Ectodermal cell (in vitro differentiated cells): ENCODE measurements around the gene COTL1.
"Not testable (repeated sequence)": the region's sequence is repeated elsewhere in the genome, so short reads cannot be mapped to it uniquely, and the experiment has no call there.

Source experiments
- H3K27ac ChIP-seq: 2 replicates; pipeline ENCODE4 v1.7.0; 2013; ENCODE audit warnings: mild to moderate bottlenecking, low read depth, low read length; ENCODE audit not compliant: insufficient read depth, poor library complexity, severe bottlenecking
- H3K27me3 ChIP-seq: 2 replicates; pipeline ENCODE4 v1.7.0; 2013; ENCODE audit warnings: mild to moderate bottlenecking, low read length; ENCODE audit not compliant: insufficient read depth, control insufficient read depth, poor library complexity, severe bottlenecking
- H3K36me3 ChIP-seq: one replicate; pipeline ENCODE4 v1.7.0; 2013; ENCODE audit warnings: low read length; ENCODE audit not compliant: control insufficient read depth, insufficient read depth
- H3K4me1 ChIP-seq: one replicate; pipeline ENCODE4 v1.7.0; 2013; ENCODE audit warnings: low read length; ENCODE audit not compliant: control insufficient read depth, insufficient read depth
- H3K4me3 ChIP-seq: 2 replicates; pipeline ENCODE4 v1.7.0; 2013; ENCODE audit warnings: low read depth, low read length, control low read depth; ENCODE audit not compliant: insufficient read depth
- H3K9me3 ChIP-seq: 2 replicates; pipeline ENCODE4 v1.7.0; 2013; ENCODE audit warnings: mild to moderate bottlenecking, low read length, moderate library complexity; ENCODE audit not compliant: control insufficient read depth
- WGBS, 2 experiments: methylation state at CpG; one replicate each; pipeline ENCODE4 v1.1.7; 2013; ENCODE audit warnings: missing lambda C conversion rate in 2 of 2; 5-methylcytosine and 5-hydroxymethylcytosine counted together

Gene COTL1

GRCh38 chr16:84631153-84631466 lies 13.2 kb upstream of the COTL1 start:
- peaks cover 6% of the 10 kb centered on the region for H3K4me1 ChIP-seq
- H3K4me3 ChIP-seq = no peak overlapping the region
- no peak overlapping the region for H3K27ac ChIP-seq
- H3K36me3 ChIP-seq = no peaks in the 10 kb centered on the region
- H3K9me3 ChIP-seq = no peaks in the 10 kb centered on the region
- 89 to 98% methylated on average over 3 to 4 of the region's 4 CpGs for WGBS, 2 experiments
- H3K27me3 ChIP-seq = no peaks in the 10 kb centered on the region

- peaks cover 6% of the 10 kb centered on the region for H3K4me1 ChIP-seq
- H3K27ac ChIP-seq = no peak overlapping the region
- WGBS, 2 experiments = 92 to 94% methylated on average over 14 of the region's 16 CpGs
- no peaks in the 10 kb centered on the region for H3K9me3 ChIP-seq
- no peaks in the 10 kb centered on the region for H3K27me3 ChIP-seq
- H3K4me3 ChIP-seq = no peak overlapping the region
- no peaks in the 10 kb centered on the region for H3K36me3 ChIP-seq
Observed at GRCh38 chr16:84630446-84631152, 12.7 kb upstream of the COTL1 start.

GRCh38 chr16:84630009-84630408 lies 12.1 kb upstream of the COTL1 start:
- Histone ChIP-seq H3K9me3 (no peaks in the 10 kb centered on the region), H3K4me1 (peaks cover 6% of the 10 kb centered on the region), H3K36me3 (no peaks in the 10 kb centered on the region), H3K27me3 (no peaks in the 10 kb centered on the region), H3K27ac (no peak overlapping the region), H3K4me3 (no peak overlapping the region)
- 91 to 94% methylated on average over 4 of the region's 5 CpGs for WGBS, 2 experiments

GRCh38 chr16:84629580-84629979 lies 11.7 kb upstream of the COTL1 start:
- WGBS, 2 experiments = 68 to 76% methylated on average over 10 of the region's 10 CpGs
- Histone ChIP-seq H3K4me1 (peaks cover 6% of the 10 kb centered on the region), H3K27me3 (no peaks in the 10 kb centered on the region)

GRCh38 chr16:84628226-84628731 lies 10.4 kb upstream of the COTL1 start:
- H3K27me3 ChIP-seq = no peaks in the 10 kb centered on the region
- no peaks in the 10 kb centered on the region for H3K36me3 ChIP-seq
- no peak overlapping the region for H3K27ac ChIP-seq
- peaks cover 6% of the 10 kb centered on the region for H3K4me1 ChIP-seq
- no peak overlapping the region for H3K4me3 ChIP-seq
- no peaks in the 10 kb centered on the region for H3K9me3 ChIP-seq
- WGBS, 2 experiments = 72 to 84% methylated on average over 7 of the region's 7 CpGs

More at GRCh38 chr16:84629580-84629979, 11.7 kb upstream of the COTL1 start:
- Histone ChIP-seq H3K4me3 (no peak overlapping the region), H3K9me3 (no peaks in the 10 kb centered on the region), H3K36me3 (no peaks in the 10 kb centered on the region), H3K27ac (no peak overlapping the region)

- 93 to 95% methylated on average over 6 of the region's 6 CpGs for WGBS, 2 experiments
- Histone ChIP-seq H3K4me1 (peaks cover 6% of the 10 kb centered on the region), H3K36me3 (no peaks in the 10 kb centered on the region), H3K27ac (no peak overlapping the region), H3K9me3 (no peaks in the 10 kb centered on the region), H3K4me3 (no peak overlapping the region), H3K27me3 (no peaks in the 10 kb centered on the region)
Observed at GRCh38 chr16:84625556-84625955, 7.7 kb upstream of the COTL1 start.

- H3K27ac ChIP-seq, H3K4me3 ChIP-seq, H3K36me3 ChIP-seq, H3K9me3 ChIP-seq, H3K27me3 ChIP-seq, H3K4me1 ChIP-seq: not testable (repeated sequence)
- WGBS, 2 experiments = 89 to 93% methylated on average over 10 of the region's 10 CpGs
Observed at GRCh38 chr16:84620913-84621312, 3.0 kb upstream of the COTL1 start.

GRCh38 chr16:84618581-84619460 lies 943 bp upstream of the COTL1 start:
- 10 to 17% methylated on average over 11 to 12 of the region's 12 CpGs for WGBS, 2 experiments
- Histone ChIP-seq H3K9me3 (no peaks in the 10 kb centered on the region), H3K36me3 (no peaks in the 10 kb centered on the region), H3K27me3 (peaks cover 7% of the 10 kb centered on the region), H3K4me1 (peaks cover 21% of the 10 kb centered on the region), H3K27ac (peak overlapping the region; percentile 69), H3K4me3 (peak overlapping the region; percentile 20)

- H3K27ac ChIP-seq = no peak overlapping the region
Observed at GRCh38 chr16:84617041-84617790, 662 bp downstream of the COTL1 start.

GRCh38 chr16:84616515-84616914 lies 1.4 kb downstream of the COTL1 start:
- H3K4me1 ChIP-seq = peaks cover 26% of the 10 kb centered on the region
- no peaks in the 10 kb centered on the region for H3K9me3 ChIP-seq
- H3K4me3 ChIP-seq = peak overlapping the region; percentile 78
- H3K27me3 ChIP-seq = peaks cover 7% of the 10 kb centered on the region
- WGBS, 2 experiments = 20 to 36% methylated on average over 13 of the region's 13 CpGs
- no peak overlapping the region for H3K27ac ChIP-seq
- H3K36me3 ChIP-seq = no peaks in the 10 kb centered on the region

More at GRCh38 chr16:84617041-84617790, 662 bp downstream of the COTL1 start:
- Histone ChIP-seq H3K36me3 (no peaks in the 10 kb centered on the region), H3K27me3 (peaks cover 7% of the 10 kb centered on the region), H3K4me1 (peaks cover 26% of the 10 kb centered on the region), H3K4me3 (peak overlapping the region; percentile 78), H3K9me3 (no peaks in the 10 kb centered on the region)
- WGBS, 2 experiments = 1% methylated on average over 54 of the region's 54 CpGs
